Coronary artery (tissue), 2 donors: Measurements from ENCODE around the gene ETV7.

Source experiments
- DNase-seq: peaks from one replicate; pipeline ENCODE4 v3.0.0-alpha.2; 2017; ENCODE audit warnings: low spot score
- H3K27ac ChIP-seq, 2 donors: fragments of 200-600 bp; sonication (generic); one replicate each; pipeline ENCODE4 v1.5.1; 2016 to 2019
- H3K4me3 ChIP-seq: fragments of 200-600 bp; sonication (generic); 2 replicates; pipeline ENCODE4 v1.5.1; 2016; ENCODE audit warnings: mild to moderate bottlenecking, moderate library complexity
- TF ChIP-seq, protein P1 (sequence below): fragments of 200-600 bp; sonication (generic); IDR thresholded peaks from one replicate; pipeline ENCODE4 v1.5.1; 2019; ENCODE audit warnings: antibody characterized with exemption

The ETV7 gene

DNA sequence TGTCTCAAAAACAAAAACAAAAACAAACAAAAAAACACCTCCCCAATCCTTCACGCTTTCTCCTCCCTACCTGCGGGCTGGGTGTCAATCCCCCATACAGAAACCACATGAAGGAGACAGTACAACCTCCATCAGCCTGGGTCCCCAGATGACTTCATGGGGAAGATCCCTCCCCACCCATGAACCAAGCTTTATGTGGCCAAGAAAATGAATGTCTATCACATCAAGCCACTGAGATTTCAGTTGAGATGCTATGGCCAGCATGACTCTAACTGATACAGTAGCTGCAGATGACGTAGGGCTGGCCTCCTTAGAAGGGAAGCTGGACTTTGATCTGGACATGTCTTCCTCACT is 29.6 kb downstream of the ETV7 start:
- TF ChIP-seq, protein P1, sequence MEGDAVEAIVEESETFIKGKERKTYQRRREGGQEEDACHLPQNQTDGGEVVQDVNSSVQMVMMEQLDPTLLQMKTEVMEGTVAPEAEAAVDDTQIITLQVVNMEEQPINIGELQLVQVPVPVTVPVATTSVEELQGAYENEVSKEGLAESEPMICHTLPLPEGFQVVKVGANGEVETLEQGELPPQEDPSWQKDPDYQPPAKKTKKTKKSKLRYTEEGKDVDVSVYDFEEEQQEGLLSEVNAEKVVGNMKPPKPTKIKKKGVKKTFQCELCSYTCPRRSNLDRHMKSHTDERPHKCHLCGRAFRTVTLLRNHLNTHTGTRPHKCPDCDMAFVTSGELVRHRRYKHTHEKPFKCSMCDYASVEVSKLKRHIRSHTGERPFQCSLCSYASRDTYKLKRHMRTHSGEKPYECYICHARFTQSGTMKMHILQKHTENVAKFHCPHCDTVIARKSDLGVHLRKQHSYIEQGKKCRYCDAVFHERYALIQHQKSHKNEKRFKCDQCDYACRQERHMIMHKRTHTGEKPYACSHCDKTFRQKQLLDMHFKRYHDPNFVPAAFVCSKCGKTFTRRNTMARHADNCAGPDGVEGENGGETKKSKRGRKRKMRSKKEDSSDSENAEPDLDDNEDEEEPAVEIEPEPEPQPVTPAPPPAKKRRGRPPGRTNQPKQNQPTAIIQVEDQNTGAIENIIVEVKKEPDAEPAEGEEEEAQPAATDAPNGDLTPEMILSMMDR = no peak
- no peak for DNase-seq
- H3K4me3 ChIP-seq = no peak overlapping the region
- peak overlapping the region; percentile 40 to 85 for H3K27ac ChIP-seq

DNA sequence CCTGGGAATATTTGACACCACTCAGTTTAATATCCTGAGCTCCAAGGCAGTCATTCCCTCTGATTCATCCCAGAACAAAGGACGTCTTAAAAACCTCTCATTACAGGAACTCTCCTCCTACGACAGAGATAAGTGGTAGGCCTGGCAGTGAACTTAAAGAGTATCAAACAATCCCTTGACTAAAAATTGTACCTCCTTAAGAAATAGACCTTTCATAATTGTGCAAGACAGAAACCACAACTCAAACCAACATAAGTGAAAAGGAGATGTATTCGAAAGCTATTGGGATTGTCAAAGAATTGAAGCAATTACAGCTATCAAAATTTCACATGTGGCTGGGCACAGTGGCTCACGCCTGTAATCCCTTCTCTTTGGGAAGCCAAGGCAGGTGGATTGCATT is 31.6 kb downstream of the ETV7 start:
- no peak overlapping the region for H3K27ac ChIP-seq
- TF ChIP-seq, protein P1 = no peak
- no peak for DNase-seq

DNA sequence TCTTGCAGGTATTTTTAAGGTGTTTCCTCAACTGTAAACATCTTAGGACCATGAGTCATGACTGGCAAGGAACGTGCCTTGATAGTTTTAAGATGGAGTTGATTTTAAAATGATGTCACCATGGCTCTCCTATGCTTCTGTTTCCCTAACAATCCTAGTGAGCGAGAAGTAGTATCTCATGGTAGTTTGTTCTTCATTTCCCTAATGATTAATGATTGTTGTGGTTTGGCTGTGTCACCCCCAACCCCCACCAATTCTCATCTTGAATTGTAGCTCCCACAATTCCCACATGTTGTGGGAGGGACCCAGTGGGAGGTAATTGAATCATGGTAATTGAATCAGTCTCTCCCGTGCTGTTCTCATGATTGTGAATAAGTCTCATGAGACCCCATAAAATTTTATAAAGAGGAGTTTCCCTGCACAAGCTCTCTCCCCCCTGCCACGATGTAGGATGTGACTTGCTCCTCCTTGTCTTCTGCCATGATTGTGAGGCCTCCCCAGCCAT is 34.0 kb downstream of the ETV7 start:
- TF ChIP-seq, protein P1 = no peak
- Histone ChIP-seq H3K4me3 (no peak overlapping the region), H3K27ac (peak overlapping the region in 1 of 2 donors; percentile 17)
- no peak for DNase-seq

More for the DNA sequence above, 31.6 kb downstream of the ETV7 start:
- no peak overlapping the region for H3K4me3 ChIP-seq

DNA sequence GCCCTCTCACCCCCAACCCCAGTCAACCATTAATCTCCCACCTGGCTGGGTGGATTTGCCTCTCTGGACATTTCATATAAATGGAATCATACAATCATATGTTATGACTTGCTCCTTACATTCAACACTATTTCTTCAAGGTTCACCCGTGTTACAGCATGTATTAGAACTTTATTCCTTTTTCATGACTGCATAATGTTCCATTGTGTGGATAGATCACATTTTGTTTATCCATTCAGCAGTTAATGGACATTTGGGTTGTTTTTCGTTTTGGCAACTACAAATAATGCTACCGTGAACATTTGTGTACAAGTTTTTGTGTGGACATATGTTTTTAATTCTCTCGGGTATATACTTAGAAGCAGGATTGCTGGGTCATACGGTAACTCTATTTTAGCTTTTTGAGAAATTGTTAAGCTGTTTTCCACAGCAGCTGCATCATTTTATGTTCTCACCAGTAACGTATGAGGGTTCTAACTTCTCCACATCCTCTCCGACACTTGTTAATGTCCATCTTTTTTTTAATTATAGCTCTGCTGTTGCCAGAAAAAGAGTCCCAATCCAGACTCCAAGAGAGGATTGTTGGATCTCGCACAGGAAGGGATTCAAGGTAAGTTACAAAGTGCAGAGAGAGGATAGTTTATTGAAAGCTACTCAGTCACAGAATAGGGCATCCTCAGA is 34.9 kb downstream of the ETV7 start:
- Histone ChIP-seq H3K27ac (peak overlapping the region in 1 of 2 donors; percentile 81), H3K4me3 (no peak overlapping the region)
- no peak for DNase-seq
- TF ChIP-seq, protein P1 = no peak

DNA sequence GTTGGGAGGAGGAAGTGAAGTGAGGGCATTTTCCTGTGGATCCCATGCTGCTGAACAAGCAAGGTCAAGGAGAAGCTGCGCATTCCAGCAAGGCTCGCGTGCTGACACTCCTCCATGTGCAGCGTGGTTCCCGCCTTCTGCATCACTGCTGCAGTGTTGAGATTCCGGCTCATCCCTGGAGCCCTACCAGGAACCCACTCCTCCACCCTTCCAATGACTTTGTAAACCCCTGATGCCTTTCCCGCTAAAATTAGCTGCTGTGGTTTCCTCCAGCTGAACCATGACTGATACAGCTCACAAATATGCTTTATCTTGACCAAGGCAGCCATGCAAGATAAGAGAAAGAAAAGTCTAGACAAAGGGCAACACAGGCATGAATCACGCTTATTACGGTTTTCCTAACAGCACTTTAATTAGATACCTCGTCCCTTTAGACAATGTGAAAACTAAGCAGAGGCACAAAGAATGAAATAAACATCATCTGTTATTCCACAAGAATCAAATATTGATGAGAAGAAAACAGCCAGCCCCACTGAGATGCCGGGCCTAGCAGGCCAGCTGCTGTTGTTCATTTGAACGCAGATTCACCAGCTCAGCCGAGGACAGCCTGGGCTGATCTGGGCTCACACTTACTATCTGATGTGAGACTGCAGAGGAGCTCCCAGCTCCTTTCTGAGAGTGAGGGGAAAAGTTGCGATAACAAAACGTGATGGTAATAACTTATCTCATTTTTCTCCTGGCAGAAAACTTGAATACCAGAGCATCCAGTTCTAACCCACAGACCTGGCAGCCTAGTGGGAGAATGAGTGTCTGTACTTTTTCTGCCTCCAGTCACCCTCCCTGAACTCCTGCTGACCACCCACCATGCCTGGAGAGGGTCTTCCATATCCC is 36.5 kb downstream of the ETV7 start:
- TF ChIP-seq, protein P1 = no peak
- Histone ChIP-seq H3K27ac (peak overlapping the region; percentile 54 to 81), H3K4me3 (no peak overlapping the region)
- DNase-seq = peak; percentile 82

DNA sequence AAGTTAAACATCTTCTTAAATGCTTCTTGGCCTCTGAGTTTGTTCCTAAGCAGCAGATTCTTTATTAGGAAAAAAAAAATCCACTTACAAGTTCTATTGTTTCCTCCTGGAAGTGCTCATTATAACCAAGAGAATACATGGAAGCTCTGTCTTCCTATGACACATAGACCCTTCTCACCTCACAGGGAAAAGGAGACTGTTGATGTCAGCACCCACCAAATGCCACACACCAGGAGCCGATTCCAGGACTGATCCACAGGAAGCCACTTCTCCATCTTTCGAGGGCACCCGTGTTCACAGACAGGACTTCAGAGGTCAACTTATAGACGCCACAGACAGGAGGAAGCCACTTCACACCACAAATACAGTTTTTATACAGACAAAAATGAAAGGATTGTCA is 37.4 kb downstream of the ETV7 start:
- no peak for DNase-seq
- Histone ChIP-seq H3K4me3 (no peak overlapping the region), H3K27ac (peak overlapping the region; percentile 54 to 81)
- TF ChIP-seq, protein P1 = no peak
